ENCODE results near the gene SCARB1.
"Not testable (repeated sequence)": the region's sequence is repeated elsewhere in the genome, so short reads cannot be mapped to it uniquely, and the experiment has no call there.

SCARB1 gene

DNA sequence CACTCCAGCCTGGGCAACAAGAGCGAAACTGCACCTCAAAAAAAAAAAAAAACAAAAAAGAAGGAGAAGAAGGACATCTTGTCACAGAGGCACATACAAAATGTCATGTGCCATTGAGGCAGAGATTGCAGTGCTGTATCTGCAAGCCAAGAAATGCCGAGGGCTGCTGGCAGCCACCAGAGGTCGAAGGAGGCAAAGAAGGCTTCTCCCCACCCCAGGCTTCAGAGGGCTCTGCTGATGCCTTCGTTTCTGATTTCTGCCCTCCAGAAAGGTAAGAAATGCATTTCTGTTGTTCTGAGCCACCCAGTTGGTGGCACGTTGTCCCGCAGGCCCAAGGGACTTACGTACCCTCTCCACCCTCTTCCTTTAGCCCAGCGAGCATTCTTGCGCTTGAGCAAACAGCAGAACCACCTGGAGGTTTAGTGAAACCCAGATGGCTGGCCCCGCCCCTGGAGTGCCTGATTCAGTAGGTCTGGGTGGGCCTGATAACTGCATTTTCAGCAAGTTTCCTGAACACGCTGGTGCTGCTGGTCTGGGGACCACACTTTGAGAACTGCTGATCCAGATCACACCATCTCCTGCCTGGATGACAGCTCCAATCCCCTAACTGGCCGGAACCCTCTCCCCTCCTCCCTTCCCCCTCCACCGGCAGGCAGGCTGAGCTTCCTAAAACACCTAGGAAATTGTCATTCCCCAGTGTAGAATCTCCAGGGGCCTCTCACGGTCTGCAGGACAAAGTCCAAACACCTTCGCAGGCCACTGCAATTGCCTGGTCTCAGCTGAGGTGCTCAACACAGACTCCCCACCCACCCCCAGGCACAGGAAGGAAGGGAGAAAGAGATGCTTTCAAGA is 21.1 kb upstream of the SCARB1 start:
- no peak for DNase-seq (ENCODE audit: low read depth)

DNA sequence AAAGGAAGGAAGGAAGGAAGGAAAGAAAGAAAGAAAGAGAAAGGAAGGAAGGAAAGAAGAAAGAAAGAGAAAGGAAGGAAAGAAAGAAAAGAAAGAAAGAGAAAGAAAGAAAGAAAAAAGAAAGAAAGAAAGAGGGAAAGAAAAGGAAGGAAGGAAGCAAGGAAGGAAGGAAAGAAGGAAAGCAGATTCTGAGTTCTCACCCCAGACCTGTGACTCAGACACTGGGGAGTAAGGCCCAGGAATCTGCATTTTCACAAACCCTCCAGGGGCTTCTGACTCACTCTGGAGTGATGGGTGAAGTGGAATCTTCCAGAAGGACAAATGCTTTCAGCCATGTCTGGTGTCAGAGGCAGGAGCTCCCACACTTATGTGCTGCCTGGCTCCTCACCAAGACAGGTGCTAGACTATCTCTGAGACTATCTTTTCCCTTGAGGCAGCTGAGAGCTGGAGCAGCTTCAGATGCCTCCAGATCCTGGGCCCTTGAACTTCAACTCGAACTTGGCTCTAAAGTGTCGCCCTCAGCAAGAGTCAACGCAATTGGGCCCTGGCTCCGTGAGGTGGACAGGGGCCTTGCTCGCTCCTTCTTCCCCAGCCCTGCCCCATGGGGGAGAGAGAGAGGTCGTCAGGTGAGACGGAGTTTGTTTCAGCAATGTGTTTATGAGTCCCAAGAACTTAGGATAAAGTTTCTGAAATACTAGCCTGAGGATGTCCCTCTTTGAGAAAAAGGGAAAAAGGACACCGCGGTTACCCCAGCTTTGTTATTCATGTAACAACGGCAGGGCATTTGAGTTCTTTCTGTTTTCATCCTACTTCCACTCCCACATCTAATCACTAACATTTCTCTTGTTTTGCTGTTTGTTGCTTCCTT is 19.8 kb upstream of the SCARB1 start:
- DNase-seq (ENCODE audit: low read depth), result no peak

GRCh38 chr12:124881123-124881522 is 17.5 kb upstream of the SCARB1 start:
- no peak for DNase-seq (ENCODE audit: low read depth)

- not testable (repeated sequence) for DNase-seq (ENCODE audit: low read depth)
Measured at GRCh38 chr12:124880335-124880734, 16.7 kb upstream of the SCARB1 start.

DNA sequence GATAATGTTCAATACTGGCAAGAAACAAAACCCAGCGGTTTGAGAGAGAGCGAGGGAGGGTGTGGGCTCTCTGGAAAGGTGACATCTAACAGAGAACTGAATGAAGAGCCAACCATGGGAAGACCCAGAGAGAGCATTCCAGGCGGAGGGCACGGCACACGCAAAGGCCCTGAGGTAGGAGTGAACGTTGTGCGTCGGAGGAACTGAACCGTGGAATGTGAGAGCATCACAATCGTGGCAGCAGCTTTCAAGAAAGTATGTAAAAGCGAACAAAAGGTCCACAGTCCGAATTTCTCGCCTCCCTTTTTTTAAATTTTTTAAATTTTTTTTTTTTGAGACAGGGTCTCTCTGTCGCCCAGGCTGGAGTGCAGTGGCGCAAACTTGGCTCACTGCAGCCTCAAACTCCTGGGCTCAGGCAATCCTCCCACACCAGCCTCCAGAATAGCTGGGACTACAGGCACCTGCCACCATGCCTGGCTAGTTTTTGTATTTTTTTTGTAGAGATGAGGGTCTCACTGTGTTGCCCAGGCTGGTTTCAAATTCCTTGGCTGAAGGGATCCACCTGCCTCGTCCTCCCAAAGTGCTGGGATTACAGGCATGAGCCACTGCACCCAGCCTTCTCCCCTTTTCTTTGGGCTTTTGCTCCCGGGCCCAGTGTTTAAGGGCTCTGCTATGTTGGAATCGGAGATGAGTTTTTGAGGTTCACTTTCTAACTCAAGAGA is 15.3 kb upstream of the SCARB1 start:
- DNase-seq (ENCODE audit: low read depth), result no peak

- no peak for DNase-seq (ENCODE audit: low read depth)
Measured at GRCh38 chr12:124877423-124877822, 13.8 kb upstream of the SCARB1 start.

GRCh38 chr12:124876171-124876570 is 12.5 kb upstream of the SCARB1 start:
- DNase-seq (ENCODE audit: low read depth), result no peak

GRCh38 chr12:124875803-124876132 is 12.1 kb upstream of the SCARB1 start:
- no peak for DNase-seq (ENCODE audit: low read depth)

DNA sequence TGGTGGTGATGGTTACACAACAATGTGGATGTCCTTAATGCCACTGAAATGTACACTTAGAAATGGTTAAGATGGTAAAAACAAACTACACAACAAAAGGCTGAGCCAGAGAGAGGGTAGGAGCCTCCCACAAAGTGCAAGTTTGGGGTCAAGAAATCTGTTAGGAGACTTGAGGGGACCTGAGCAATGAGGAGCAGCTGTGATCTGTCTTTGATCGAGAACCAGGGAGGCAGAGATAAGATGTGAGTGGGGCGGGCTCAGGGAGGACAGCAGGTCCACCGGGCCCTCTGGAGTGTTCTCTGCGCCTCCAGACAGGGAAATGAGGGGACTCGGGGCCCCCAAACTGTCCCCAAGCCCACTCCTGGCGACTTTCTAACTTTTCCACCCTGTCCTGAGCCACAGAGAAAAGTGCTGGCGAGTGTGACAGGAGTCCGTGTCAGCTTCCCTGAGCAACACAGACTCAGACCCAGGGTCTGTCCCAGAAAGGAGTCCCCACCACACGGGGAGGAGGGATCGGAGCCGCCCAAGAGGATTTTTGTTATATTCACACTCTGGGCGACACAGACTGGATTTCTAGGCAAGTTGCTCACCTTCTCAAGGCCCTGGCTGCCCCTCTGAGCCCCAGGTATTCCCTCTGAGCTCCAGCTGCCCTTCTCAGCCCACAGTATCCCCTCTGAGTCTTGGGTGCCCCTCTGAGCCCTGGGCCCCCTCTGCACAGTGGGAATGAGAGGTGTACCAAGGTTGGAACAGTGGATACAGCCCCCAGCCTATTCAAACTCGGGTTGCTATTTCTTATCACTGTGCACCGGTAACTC is 11.5 kb upstream of the SCARB1 start:
- DNase-seq (ENCODE audit: low read depth), result no peak

DNA sequence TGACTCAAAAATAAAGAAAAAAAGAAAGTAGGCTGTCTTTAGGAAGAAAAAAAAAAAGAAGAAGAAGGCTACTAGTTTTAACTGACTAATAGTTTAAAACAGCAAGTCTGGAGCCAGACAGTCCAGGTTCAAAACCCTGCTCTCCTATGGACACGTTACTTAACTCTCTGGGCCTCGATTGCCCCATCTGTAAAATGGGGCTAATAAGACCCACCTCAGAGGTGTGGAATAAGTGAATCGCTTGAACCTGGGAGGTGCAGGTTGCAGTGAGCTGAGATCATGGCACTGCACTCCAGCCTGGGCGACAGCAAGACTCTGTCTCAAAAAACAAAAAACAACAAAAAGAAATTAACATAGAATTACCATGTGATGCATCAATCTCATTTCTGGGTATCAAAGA is 10.5 kb upstream of the SCARB1 start:
- no peak for DNase-seq (ENCODE audit: low read depth)

DNA sequence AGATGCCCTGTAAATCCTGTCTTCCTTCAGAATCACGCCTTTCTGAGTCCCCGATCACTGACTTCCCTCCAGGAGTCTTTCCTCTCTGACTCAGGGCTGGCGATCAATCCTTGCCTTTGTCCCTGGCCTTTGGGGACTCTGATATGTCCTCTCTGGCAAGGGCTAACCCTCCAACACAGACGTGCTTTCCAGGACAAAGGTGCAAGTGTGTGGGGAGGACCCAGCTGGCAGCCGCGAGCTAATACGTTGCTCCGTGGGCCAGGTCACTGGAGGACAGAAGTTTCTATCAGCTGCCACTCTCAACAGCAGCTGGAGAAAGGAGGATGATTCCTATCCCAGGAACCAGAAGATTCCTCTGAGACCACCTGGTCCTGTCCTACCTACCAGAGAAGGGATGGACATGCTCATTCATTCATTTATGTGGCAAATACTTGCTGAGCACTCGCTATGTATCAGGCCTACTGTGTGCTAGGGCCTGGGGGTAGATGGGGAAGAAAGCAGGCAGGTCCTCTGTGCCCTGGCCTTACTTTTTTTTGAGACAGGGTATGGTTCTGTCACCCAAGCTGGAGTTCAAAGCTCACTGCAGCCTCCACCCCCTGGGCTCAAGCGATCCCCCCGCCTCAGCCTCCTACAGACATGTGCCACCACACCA is 8.5 kb upstream of the SCARB1 start:
- no peak for DNase-seq (ENCODE audit: low read depth)

- no peak for DNase-seq (ENCODE audit: low read depth)
Measured at GRCh38 chr12:124871297-124871696, 7.6 kb upstream of the SCARB1 start.

GRCh38 chr12:124870515-124870914 is 6.9 kb upstream of the SCARB1 start:
- no peak for DNase-seq (ENCODE audit: low read depth)

GRCh38 chr12:124869059-124869665 is 5.5 kb upstream of the SCARB1 start:
- no peak for DNase-seq (ENCODE audit: low read depth)

DNA sequence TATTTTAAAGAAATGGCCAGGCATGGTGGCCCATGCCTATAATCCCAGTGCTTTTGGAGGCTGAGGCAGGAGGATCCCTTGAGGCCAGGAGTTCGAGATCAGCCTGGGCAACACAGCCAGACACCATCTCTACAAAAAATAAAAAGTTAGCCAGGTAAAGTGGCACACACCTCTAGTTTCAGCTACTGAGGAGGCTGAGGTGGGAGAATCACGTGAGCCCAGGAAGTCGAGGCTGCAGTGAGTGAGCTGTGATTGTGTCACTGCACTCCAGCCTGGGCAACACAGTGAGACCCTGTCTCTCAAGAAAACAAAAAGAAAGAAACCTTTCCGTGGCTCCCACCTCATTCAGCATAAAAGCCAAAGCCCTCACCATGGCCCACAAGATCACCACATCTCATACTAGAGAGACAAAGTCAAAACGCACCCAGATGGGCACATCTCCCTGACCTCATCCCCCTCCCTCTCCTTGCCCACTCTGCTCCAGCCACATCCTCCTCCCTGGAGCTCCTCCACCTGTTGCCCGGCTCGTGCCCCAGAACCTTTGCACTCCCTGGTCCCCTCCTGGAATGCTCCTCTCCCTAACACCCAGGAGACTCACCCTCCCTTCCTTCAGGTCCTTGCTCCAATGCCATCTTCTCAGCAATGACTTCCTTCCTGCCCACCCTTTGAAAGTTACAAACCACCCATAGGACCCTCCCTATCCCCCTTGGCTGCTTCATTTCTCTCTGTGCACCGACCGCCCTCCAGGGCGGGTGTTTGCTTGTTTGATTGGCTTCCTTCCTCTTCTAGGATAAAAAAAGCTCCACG is 4.8 kb upstream of the SCARB1 start:
- no peak for DNase-seq (ENCODE audit: low read depth)

DNA sequence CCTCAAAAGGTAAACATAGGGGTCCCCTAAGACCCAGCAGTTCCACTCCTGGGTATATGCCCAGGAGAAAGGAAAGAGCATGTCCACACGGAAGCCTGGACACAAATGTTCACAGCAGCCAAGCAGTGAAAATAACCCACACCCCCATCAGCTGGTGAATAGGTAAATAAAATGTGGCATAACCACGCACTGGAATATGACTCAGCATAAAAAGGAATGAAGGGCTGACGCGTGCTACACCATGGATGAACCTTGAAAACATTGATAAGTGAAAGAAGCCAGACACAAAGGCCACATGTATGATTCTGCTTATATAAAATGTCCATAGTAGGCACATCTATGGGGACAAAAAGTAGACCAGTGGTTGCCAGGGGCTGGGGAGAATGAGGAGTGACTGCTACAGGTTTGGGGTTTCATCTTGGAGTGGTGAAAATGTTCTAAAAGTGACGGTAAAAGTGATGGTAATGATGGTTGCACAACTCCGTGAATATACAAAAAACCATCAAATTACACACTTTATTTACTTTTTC is 3.8 kb upstream of the SCARB1 start:
- no peak for DNase-seq (ENCODE audit: low read depth)

DNA sequence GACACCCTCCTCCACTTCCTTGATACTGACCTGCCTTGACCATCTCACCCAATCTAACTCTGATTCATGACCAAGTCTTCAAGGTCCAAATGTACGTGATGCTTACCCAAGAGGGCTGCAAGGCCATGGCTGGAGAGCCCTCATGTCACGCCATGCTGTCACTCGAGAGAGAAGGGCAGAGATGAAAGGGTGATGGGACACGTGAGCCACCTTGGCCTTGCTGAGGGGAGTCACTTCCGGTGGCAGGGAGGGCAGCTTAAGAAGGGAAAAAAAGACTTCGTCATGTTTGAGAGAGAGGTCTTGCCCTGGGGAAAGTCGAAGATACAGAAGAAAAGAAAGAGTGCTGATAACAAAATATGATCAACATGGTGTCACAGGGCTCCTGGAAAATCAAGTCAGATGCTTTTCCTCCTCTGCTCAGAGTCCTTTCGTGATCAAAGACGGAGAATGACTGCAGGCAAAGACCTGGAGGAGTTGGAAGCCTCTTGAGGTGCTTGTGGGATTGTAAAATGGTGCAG is 3.3 kb upstream of the SCARB1 start:
- no peak for DNase-seq (ENCODE audit: low read depth)

GRCh38 chr12:124866195-124866882 is 2.7 kb upstream of the SCARB1 start:
- DNase-seq (ENCODE audit: low read depth), result no peak

- DNase-seq (ENCODE audit: low read depth), result no peak
Measured at GRCh38 chr12:124865728-124866127, 2.1 kb upstream of the SCARB1 start.

Data from stromal cell of bone marrow (primary cell).